Measurements from ENCODE around the gene APBA1.

APBA1 gene

DNA sequence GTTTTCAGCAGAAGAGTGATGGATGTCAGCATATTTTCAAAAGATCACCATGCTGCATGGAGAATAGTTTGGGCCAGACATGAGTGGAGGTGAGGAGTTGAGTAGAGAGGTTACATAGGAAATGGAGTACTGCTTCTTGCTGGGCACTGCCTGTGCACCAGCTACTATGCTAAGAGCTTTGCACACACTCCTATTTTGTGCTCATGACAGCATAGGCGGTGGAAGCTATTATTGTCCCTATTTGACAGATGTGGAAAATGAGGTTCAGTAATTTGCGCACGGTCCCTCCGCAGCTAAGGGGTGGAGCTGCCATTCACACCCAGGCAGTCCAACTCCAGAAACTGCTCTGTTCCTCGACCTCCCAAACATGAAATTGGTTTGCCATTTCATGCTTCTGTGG, 279.3 kb downstream of the APBA1 start:
- H3K27ac Mint-ChIP-seq: no peak overlapping the region
- no peaks in the 10 kb centered on the region for H3K9me3 Mint-ChIP-seq
- H3K4me1 Mint-ChIP-seq: no peaks in the 10 kb centered on the region
- no peak for ATAC-seq
- H3K27me3 Mint-ChIP-seq: peaks cover 16% of the 10 kb centered on the region
- no peak overlapping the region for H3K4me3 Mint-ChIP-seq
- DNase-seq: no peak

- Mint-ChIP-seq H3K27me3 (peaks cover 16% of the 10 kb centered on the region), H3K4me1 (no peaks in the 10 kb centered on the region), H3K27ac (no peak overlapping the region), H3K9me3 (no peaks in the 10 kb centered on the region), H3K4me3 (no peak overlapping the region)
- ATAC-seq (no peak), DNase-seq (no peak)
Measured at GRCh38 chr9:69391946-69392345, 280.2 kb downstream of the APBA1 start.

- DNase-seq (no peak), ATAC-seq (no peak)
- no peak overlapping the region for H3K4me3 Mint-ChIP-seq
- H3K9me3 Mint-ChIP-seq: no peaks in the 10 kb centered on the region
- H3K27me3 Mint-ChIP-seq: peaks cover 16% of the 10 kb centered on the region
- H3K27ac Mint-ChIP-seq: no peak overlapping the region
- no peaks in the 10 kb centered on the region for H3K4me1 Mint-ChIP-seq
Measured at GRCh38 chr9:69391487-69391886, 280.7 kb downstream of the APBA1 start.

GRCh38 chr9:69389437-69389995, 282.7 kb downstream of the APBA1 start:
- no peak overlapping the region for H3K4me3 Mint-ChIP-seq
- H3K4me1 Mint-ChIP-seq: no peaks in the 10 kb centered on the region
- no peak overlapping the region for H3K27ac Mint-ChIP-seq
- ATAC-seq (no peak), DNase-seq (no peak)
- H3K9me3 Mint-ChIP-seq: no peaks in the 10 kb centered on the region
- H3K27me3 Mint-ChIP-seq: peaks cover 16% of the 10 kb centered on the region

DNA sequence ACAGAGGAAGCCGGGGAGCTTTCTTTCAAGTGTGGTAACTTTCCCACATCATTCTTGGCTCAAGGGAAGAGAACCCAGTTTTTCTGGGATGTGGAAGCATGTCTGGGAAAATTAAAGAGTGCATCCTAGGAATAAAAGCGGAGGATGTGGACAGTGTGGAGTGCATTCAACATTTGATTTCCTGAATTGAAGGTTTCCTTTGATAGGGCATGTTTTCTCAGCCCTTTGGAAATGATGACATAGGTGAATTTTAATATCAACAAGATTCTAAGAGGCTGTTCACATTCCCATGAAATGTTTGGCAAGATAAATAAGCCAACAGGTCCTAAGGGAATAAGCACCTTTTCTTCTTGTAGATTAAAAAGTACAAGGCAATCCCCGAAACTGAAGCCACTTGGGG, 283.6 kb downstream of the APBA1 start:
- ATAC-seq: no peak
- H3K9me3 Mint-ChIP-seq: no peaks in the 10 kb centered on the region
- no peaks in the 10 kb centered on the region for H3K4me1 Mint-ChIP-seq
- H3K27ac Mint-ChIP-seq: no peak overlapping the region
- H3K4me3 Mint-ChIP-seq: no peak overlapping the region
- H3K27me3 Mint-ChIP-seq: peaks cover 19% of the 10 kb centered on the region
- DNase-seq: no peak

GRCh38 chr9:69386651-69387050, 285.5 kb downstream of the APBA1 start:
- DNase-seq: no peak
- peaks cover 24% of the 10 kb centered on the region for H3K27me3 Mint-ChIP-seq
- no peak overlapping the region for H3K27ac Mint-ChIP-seq
- H3K4me1 Mint-ChIP-seq: no peaks in the 10 kb centered on the region
- no peaks in the 10 kb centered on the region for H3K9me3 Mint-ChIP-seq
- ATAC-seq: no peak
- H3K4me3 Mint-ChIP-seq: no peak overlapping the region

GRCh38 chr9:69385581-69386033, 286.6 kb downstream of the APBA1 start:
- Mint-ChIP-seq H3K9me3 (no peaks in the 10 kb centered on the region), H3K4me1 (no peaks in the 10 kb centered on the region), H3K27me3 (peaks cover 24% of the 10 kb centered on the region), H3K4me3 (no peak overlapping the region), H3K27ac (no peak overlapping the region)
- ATAC-seq (no peak), DNase-seq (no peak)

DNA sequence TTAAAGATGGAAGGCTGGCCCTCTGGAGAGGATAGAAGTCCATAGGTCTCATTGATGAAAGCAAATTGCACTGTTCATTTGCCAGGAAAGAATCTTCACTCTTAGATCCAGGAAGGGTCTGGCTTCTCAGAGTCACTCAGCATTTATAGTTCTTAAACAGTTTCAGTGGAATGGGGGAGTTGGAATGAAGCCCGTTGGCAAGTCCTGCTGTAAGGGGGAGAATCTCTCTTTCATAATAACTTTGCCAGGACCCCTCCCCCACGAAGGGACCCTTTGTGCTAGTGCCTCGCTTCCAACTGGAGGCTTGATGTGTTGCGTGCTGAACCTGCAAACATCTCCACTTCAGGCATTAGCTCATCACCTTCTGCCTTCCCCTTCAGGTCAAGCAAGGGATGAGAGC, 290.0 kb downstream of the APBA1 start:
- Mint-ChIP-seq H3K4me3 (no peak overlapping the region), H3K27ac (no peak overlapping the region), H3K9me3 (no peaks in the 10 kb centered on the region), H3K4me1 (no peaks in the 10 kb centered on the region), H3K27me3 (peaks cover 8% of the 10 kb centered on the region)
- DNase-seq (no peak), ATAC-seq (no peak)

DNA sequence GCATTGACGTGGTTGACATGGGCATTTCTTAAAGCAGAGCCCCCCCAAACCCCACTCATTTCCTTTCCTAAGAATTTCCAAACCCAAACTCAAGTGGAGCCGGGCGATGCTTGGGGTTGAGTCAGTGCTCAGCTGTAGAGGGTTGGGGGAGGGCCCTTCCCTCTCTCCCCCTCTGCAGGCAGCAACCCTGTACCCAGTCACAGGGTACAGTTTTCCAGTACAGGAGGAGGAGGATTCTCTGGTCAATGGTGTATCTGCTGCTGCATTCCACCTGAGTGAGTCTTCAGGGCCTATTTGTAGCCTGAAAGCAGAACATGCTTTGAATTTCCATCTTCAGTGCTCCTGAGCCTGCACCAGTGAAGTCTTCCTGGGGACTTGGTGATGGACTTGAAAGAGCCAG, 291.4 kb downstream of the APBA1 start:
- no peak for ATAC-seq
- H3K4me3 Mint-ChIP-seq: no peak overlapping the region
- no peaks in the 10 kb centered on the region for H3K4me1 Mint-ChIP-seq
- H3K27me3 Mint-ChIP-seq: peaks cover 15% of the 10 kb centered on the region
- no peaks in the 10 kb centered on the region for H3K9me3 Mint-ChIP-seq
- H3K27ac Mint-ChIP-seq: no peak overlapping the region
- no peak for DNase-seq

GRCh38 chr9:69380301-69380700, 291.9 kb downstream of the APBA1 start:
- ATAC-seq (no peak), DNase-seq (no peak)
- no peak overlapping the region for H3K4me3 Mint-ChIP-seq
- peaks cover 15% of the 10 kb centered on the region for H3K27me3 Mint-ChIP-seq
- no peak overlapping the region for H3K27ac Mint-ChIP-seq
- no peaks in the 10 kb centered on the region for H3K4me1 Mint-ChIP-seq
- H3K9me3 Mint-ChIP-seq: no peaks in the 10 kb centered on the region

DNA sequence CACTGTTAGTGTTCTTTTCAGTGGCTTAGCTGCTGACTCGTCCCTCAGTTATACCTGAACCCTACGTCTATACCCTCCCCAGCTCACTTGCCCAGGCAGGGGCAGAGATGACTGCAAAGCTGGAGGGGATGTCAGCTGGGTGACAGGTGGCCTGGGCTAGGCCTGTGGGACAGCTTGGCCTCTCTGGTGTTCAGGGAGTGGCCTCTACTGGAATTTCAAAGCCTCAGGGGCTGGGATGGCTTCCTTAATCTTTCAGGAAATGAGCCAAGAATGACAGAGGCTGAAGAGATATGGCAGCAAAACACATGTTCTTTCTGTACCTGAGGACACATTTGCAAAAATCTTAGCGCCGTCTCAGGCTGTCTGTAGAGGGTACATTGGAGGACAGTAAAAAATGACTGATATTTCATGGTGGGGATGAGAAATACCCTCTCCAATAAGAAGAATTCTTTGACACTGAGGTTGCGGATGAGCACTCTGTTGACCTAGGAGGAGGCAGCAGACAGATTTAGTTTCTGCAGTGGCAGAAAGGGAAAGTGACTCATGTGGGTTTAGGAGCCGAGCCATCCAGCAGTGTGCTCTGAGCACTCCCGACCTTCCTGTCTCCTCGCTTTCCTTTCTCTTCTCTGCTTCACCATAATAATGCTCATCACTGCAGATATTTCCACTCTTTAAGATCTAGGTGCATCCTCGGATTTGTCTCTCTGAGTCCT, 292.7 kb downstream of the APBA1 start:
- no peaks in the 10 kb centered on the region for H3K9me3 Mint-ChIP-seq

DNA sequence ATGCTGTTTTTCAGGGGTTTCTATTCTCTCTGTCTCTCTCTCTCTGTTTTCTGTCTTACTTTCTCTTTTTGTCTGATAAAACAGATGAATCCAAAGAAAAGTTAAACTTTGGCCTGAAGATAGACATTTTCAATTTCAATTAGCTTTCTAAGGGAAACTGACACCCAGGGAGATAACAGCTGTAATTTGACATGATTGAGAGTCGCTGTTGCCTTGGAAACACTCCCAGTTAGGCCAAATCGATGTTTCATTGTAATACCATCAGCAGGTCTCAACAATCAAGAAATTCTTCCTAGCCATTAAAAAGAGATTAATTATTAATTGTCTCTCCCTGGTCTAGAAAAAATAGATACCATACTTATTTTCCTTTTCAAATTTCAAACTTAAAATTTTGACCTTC, 294.2 kb downstream of the APBA1 start:
- Mint-ChIP-seq H3K9me3 (no peaks in the 10 kb centered on the region), H3K27ac (no peak overlapping the region), H3K27me3 (peaks cover 27% of the 10 kb centered on the region), H3K4me1 (no peaks in the 10 kb centered on the region), H3K4me3 (no peak overlapping the region)
- DNase-seq (no peak), ATAC-seq (no peak)

More for the DNA sequence above, 292.7 kb downstream of the APBA1 start:
- no peak for DNase-seq
- Mint-ChIP-seq H3K27me3 (peaks cover 24% of the 10 kb centered on the region), H3K4me3 (no peak overlapping the region), H3K27ac (no peak overlapping the region), H3K4me1 (no peaks in the 10 kb centered on the region)
- no peak for ATAC-seq

Data from stimulated activated naive CD8-positive, alpha-beta T cell treated with anti-CD3 and anti-CD28 coated beads, Interleukin-15, amount 100 ng/mL, for 72 hours (primary cell).